Colonic mucosa (tissue), 4 donors: ENCODE results near the gene RXFP2. TPM values are rescaled to one million over a fixed set of nuclear protein-coding genes. Genes with fewer than 3 reads are reported as not detected.

Source experiments
- DNase-seq: peaks from one replicate; pipeline ENCODE4 v3.0.0-alpha.2; 2020
- H3K27ac ChIP-seq: fragments of 200-600 bp; one replicate; pipeline ENCODE4 v1.8.0; 2021
- H3K27me3 ChIP-seq: fragments of 200-600 bp; one replicate; pipeline ENCODE4 v1.8.0; 2021
- H3K36me3 ChIP-seq: fragments of 200-600 bp; one replicate; pipeline ENCODE4 v1.8.0; 2021
- H3K4me1 ChIP-seq: fragments of 200-600 bp; one replicate; pipeline ENCODE4 v1.8.0; 2021; ENCODE audit warnings: mild to moderate bottlenecking
- H3K4me3 ChIP-seq: fragments of 200-600 bp; one replicate; pipeline ENCODE4 v1.8.0; 2021
- H3K9ac ChIP-seq, 2 donors: one replicate each; pipeline ENCODE4 v1.7.0; 2013; ENCODE audit warnings: control low read depth in 2 of 2, low read depth in 2 of 2, low read length in 2 of 2
- H3K9me3 ChIP-seq: fragments of 200-600 bp; one replicate; pipeline ENCODE4 v1.8.0; 2021
- intact Hi-C: fragments of 100-400 bp; cut with DNase I; formaldehyde crosslinking; loops from one replicate; pipeline ENCODE4 v1.14.1; 2022
- total RNA-seq, 2 donors: library from RNA; stranded (reverse); fragmentation: NEBNext Ultra II Directional in 1 of 2; extraction: Animal tissue kit (Norgen Biotek cat#: 25700) in 1 of 2; gene quantifications; one replicate each; pipeline ENCODE4 v1.2.1, GENCODE V29; 2021
- TF ChIP-seq, protein P1 (sequence below): fragments of 200-600 bp; IDR thresholded peaks from one replicate; pipeline ENCODE4 v1.8.0; 2022; ENCODE audit warnings: antibody characterized with exemption, mild to moderate bottlenecking
- donor health status: healthy.
- donor health status: DM: no; HTN: no; CAD: no.
- donor health status: DM: no; HTN: no; CAD: no.

Gene RXFP2
- total RNA-seq, 2 donors from 2014 or later: not detected

DNA sequence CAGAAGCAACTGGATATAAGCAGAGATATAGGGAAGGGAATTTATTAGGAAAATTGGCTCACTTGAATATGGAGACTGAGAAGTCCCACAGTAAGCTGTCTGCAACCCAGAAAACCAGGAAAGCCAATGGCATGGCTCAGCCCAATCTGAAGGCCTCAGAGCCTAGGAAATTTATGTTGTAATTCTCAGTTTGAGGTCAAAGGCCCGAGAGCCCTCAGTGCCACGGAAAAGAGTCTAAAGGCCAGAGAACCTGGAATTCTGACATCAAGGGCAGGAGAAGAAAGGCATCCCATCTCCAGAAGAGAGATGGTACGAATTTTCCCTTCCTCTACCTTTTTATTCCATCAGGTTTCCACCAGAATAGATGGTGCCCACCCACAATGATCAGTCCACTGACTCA is 20.1 kb upstream of the RXFP2 start:
- DNase-seq: no peak
- TF ChIP-seq, protein P1, sequence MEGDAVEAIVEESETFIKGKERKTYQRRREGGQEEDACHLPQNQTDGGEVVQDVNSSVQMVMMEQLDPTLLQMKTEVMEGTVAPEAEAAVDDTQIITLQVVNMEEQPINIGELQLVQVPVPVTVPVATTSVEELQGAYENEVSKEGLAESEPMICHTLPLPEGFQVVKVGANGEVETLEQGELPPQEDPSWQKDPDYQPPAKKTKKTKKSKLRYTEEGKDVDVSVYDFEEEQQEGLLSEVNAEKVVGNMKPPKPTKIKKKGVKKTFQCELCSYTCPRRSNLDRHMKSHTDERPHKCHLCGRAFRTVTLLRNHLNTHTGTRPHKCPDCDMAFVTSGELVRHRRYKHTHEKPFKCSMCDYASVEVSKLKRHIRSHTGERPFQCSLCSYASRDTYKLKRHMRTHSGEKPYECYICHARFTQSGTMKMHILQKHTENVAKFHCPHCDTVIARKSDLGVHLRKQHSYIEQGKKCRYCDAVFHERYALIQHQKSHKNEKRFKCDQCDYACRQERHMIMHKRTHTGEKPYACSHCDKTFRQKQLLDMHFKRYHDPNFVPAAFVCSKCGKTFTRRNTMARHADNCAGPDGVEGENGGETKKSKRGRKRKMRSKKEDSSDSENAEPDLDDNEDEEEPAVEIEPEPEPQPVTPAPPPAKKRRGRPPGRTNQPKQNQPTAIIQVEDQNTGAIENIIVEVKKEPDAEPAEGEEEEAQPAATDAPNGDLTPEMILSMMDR: no peak
- intact Hi-C loops: no loop called here
- no peaks in the 10 kb centered on the region for H3K9me3 ChIP-seq
- no peaks in the 10 kb centered on the region for H3K4me1 ChIP-seq
- H3K9ac ChIP-seq: no peak overlapping the region
- no peaks in the 10 kb centered on the region for H3K36me3 ChIP-seq
- H3K4me3 ChIP-seq: no peak overlapping the region
- H3K27me3 ChIP-seq: no peaks in the 10 kb centered on the region
- H3K27ac ChIP-seq: no peak overlapping the region

DNA sequence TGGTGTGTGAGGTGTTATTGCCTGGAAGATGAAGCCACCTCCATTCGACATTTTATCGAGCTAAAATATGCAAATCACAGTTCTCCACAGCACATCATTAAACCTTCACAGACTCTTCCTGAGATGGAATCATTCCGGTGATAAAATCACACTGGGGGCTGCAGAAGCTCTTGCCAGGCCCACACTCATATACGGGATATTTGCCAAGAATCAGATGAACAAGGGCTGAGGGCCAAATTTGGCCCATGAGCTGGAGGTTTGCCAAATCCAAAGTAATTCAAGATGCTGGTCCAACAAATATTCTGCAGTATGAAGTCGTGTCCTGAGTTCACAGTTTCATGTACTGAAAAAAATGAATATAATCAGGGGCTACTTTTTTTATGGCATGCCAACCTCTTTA is 16.7 kb upstream of the RXFP2 start:
- no peak for DNase-seq
- H3K9me3 ChIP-seq: no peaks in the 10 kb centered on the region
- no peak overlapping the region for H3K9ac ChIP-seq
- H3K4me3 ChIP-seq: no peak overlapping the region
- H3K27me3 ChIP-seq: no peaks in the 10 kb centered on the region
- TF ChIP-seq, protein P1: no peak
- H3K4me1 ChIP-seq: no peaks in the 10 kb centered on the region
- no peaks in the 10 kb centered on the region for H3K36me3 ChIP-seq
- intact Hi-C loops: no loop called here
- H3K27ac ChIP-seq: no peak overlapping the region

DNA sequence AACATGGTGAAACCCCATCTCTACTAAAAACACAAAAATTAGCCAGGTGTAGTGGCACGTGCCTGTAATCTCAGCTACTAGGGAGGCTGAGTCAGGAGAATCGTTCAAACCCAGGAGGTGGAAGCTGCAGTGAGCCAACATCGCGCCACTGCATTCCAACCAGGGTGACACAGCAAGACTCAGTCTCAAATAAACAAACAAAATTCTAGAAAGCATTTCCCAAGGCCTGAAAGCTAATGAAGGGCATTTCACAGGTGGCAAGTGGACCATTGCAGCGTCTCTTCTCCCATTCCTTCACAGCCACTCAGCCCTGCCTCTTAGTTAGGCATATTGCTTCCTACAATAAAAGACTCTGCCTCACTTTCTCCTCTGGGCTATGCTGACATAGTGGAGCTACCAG is 13.5 kb upstream of the RXFP2 start:
- no peak overlapping the region for H3K9ac ChIP-seq
- no peaks in the 10 kb centered on the region for H3K36me3 ChIP-seq
- no peak overlapping the region for H3K4me3 ChIP-seq
- H3K9me3 ChIP-seq: no peaks in the 10 kb centered on the region
- H3K27me3 ChIP-seq: no peaks in the 10 kb centered on the region
- H3K27ac ChIP-seq: no peak overlapping the region
- no peak for DNase-seq
- TF ChIP-seq, protein P1: no peak
- no peaks in the 10 kb centered on the region for H3K4me1 ChIP-seq
- intact Hi-C loops: no loop called here

DNA sequence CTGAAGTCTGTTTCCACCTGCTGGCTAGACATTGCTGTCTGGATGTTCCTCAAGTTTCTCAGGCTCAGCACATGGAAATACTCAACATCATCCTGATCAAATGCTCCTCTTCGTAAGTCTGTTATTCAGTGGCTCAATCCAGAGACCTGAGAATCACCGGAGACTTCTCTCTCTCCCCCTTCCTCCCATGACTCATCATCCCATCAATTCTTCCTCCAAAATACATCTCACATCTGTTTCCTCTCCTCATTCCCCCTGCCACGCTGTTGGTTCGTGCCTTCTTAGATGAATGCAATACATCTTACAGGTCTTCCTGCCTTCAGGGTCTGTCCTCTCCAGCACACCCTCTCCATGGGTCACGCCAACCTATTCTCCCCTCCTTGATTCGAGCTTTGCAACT is 7.4 kb upstream of the RXFP2 start:
- Histone ChIP-seq H3K4me1 (no peaks in the 10 kb centered on the region), H3K9me3 (no peaks in the 10 kb centered on the region), H3K4me3 (no peak overlapping the region), H3K9ac (no peak overlapping the region), H3K27ac (no peak overlapping the region), H3K36me3 (no peaks in the 10 kb centered on the region), H3K27me3 (no peaks in the 10 kb centered on the region)
- intact Hi-C loops: no loop called here
- DNase-seq: no peak
- TF ChIP-seq, protein P1: no peak

DNA sequence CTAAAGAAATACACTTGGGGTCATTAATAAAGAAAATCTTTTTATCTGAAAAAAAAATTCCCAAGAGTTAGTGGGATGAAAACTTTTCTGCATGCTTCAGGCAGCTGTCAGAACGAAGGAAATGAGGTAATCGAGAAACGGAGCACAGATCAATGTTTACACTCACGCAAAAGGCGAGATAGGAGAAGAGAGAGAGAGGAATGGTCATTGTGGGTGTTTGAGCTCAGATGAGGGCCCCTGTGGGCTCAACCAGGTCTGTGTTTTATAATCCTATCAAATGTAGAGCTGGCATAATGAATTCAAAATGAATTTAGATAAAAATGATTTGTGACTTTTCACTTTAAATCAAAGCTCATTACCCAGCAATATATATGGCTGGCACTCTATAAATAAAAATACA is 6.3 kb upstream of the RXFP2 start:
- DNase-seq: no peak
- no peak overlapping the region for H3K9ac ChIP-seq
- H3K9me3 ChIP-seq: no peaks in the 10 kb centered on the region
- no peak overlapping the region for H3K27ac ChIP-seq
- no peaks in the 10 kb centered on the region for H3K27me3 ChIP-seq
- no peak overlapping the region for H3K4me3 ChIP-seq
- no peaks in the 10 kb centered on the region for H3K36me3 ChIP-seq
- no peaks in the 10 kb centered on the region for H3K4me1 ChIP-seq
- intact Hi-C loops: no loop called here
- TF ChIP-seq, protein P1: no peak

DNA sequence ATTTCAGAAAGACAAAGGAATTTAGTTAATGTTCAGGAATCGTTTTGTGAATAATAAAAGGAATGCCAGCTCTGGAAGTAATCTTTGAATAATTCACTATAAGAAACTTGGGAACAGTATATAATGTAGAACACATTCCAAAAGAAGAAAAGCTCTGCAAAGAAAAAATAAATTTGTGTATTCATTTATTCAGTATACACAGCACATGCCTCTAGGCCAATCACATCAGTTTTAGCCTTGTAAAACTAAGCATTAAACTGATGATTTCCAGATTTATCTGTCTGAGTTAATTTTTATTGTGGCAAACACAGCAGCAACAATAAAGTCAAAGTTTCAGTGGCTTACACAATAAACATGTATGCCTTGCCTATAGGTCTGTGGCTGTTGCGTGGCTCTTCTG is 5.7 kb upstream of the RXFP2 start:
- intact Hi-C loops: no loop called here
- H3K27me3 ChIP-seq: no peaks in the 10 kb centered on the region
- H3K36me3 ChIP-seq: no peaks in the 10 kb centered on the region
- no peak for DNase-seq
- no peak overlapping the region for H3K27ac ChIP-seq
- H3K9ac ChIP-seq: no peak overlapping the region
- TF ChIP-seq, protein P1: no peak
- no peaks in the 10 kb centered on the region for H3K9me3 ChIP-seq
- H3K4me3 ChIP-seq: no peak overlapping the region
- no peaks in the 10 kb centered on the region for H3K4me1 ChIP-seq
